Spleen (tissue), 7 donors: ENCODE results near the gene FERMT3.

Experiments
- CTCF ChIP-seq, 11 experiments: fragments of 200-600 bp in 7 of 11; fragments of 450-650 bp in 4 of 11; sonication (generic) in 4 of 11; IDR thresholded peaks in 8 of 11; conservative IDR thresholded peaks in 3 of 11; 1 replicate in 7 of 11; 2 replicates in 4 of 11; pipeline versions ENCODE4 v1.4.0 to v1.8.0; 2016 to 2021; ENCODE audit warnings: antibody characterized with exemption in 11 of 11, inconsistent platforms in 4 of 11, mild to moderate bottlenecking in 1 of 11
- POLR2A ChIP-seq, 3 donors: fragments of 450-650 bp; IDR thresholded peaks; one replicate each; pipeline ENCODE4 v1.5.1; 2017; ENCODE audit warnings: antibody characterized with exemption in 3 of 3, mild to moderate bottlenecking in 1 of 3
- donor health status: DM: no; HTN: no; CAD: no; lungs with moderate emphysema.
- donor health status: DM: no; HTN: no; CAD: no.
- donor health status: DM: no; HTN: no; CAD: no.

- TF ChIP-seq CTCF (IDR thresholded peaks at IDR 0.05 in 8 of 11, conservative IDR thresholded peaks at IDR 0.05 in 3 of 11) (no peak), POLR2A (IDR thresholded peaks at IDR 0.05) (no peak)
Observed at GRCh38 chr11:64265176-64266160, 58.9 kb downstream of the FERMT3 start.
